OCI-LY3 (cell line): Measurements from ENCODE around the gene ZNF180.

ENCODE experiments used
- CTCF ChIP-seq: fragments of 200-600, 300-600 bp; sonication (generic); IDR thresholded peaks from 2 replicates; pipeline ENCODE4 v1.5.1; 2014; ENCODE audit warnings: antibody characterized with exemption, low read length, low read depth
- EZH2phosphoT487 ChIP-seq: fragments of 200-600 bp; shearing (Covaris generic); IDR thresholded peaks from 2 replicates; pipeline ENCODE4 v1.6.1; 2018; ENCODE audit warnings: antibody characterized with exemption, mixed run types, low read depth

DNA sequence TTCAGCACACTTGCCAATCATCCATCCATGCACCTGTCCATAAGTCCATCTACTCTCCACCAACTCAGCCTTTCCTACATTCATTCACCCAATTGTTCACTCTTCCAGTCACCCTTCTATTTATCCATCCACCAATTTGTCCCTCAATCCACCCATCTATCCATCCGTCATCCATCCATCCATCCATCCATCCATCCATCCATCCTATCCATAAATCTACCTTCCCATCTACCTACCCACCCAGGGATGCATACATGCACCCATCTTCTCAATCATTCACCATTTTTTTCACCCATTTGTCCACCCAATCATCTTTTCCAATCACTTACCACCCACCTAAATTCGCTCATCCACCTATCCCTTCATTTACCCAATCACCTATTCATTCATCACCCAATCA, 43.7 kb upstream of the ZNF180 start:
- TF ChIP-seq CTCF: no peak
- no peak for TF ChIP-seq EZH2phosphoT487
